Panc1 (cell line): ENCODE data around the gene ANKK1. TPM values are rescaled to one million over a fixed set of nuclear protein-coding genes. Genes with fewer than 3 reads are reported as not detected.

Experiments used
- ATAC-seq: fragments of 200-7000 bp; cut with Tn5 transposase; 2 replicates; pipeline ENCODE4 v1.9.1; 2020; ENCODE audit warnings: mild to moderate bottlenecking, moderate library complexity
- BruUV-seq: library from RNA; stranded (reverse); fragments of 400-500 nt; replicated peaks from 2 replicates; lab custom pipeline; 2021; lab: Mats Ljungman, UMichigan
- CTCF ChIA-PET: fragments of 300-600 bp; sonication (Branson Sonifier 250); formaldehyde crosslinking; loops from one replicate; lab custom pipeline; 2022; ENCODE audit warnings: antibody characterized with exemption; lab: Charles Lee
- POLR2A ChIA-PET: fragments of 300-600 bp; sonication (Branson Sonifier 250); formaldehyde crosslinking; loops from one replicate; lab custom pipeline; 2022; ENCODE audit warnings: antibody characterized with exemption; lab: Charles Lee
- DNase-seq: peaks from one replicate; pipeline ENCODE4 v3.0.0-alpha.2; 2010; ENCODE audit warnings: low read depth, low spot score
- H3K27ac ChIP-seq: 2 replicates; pipeline ENCODE4 v1.5.1; 2011; ENCODE audit warnings: mild to moderate bottlenecking, low read length, inconsistent platforms
- H3K27me3 ChIP-seq: fragments of 200-500 bp; sonication (Bioruptor generic); 2 replicates; pipeline ENCODE4 v1.6.0; 2014; ENCODE audit warnings: low read length, inconsistent platforms; ENCODE audit not compliant: control insufficient read depth, insufficient read depth
- H3K36me3 ChIP-seq: fragments of 200-500 bp; sonication (Bioruptor generic); 2 replicates; pipeline ENCODE4 v1.5.1; 2014; ENCODE audit warnings: inconsistent platforms, mild to moderate bottlenecking, low read length, moderate library complexity; ENCODE audit not compliant: control insufficient read depth, insufficient read depth
- H3K4me1 ChIP-seq: 2 replicates; pipeline ENCODE4 v1.5.1; 2011; ENCODE audit warnings: inconsistent platforms, mild to moderate bottlenecking, low read length, moderate library complexity; ENCODE audit not compliant: control insufficient read depth, insufficient read depth
- H3K4me3 ChIP-seq, 2 experiments: 2 replicates each; pipeline ENCODE4 v1.5.1; 2011 to 2012; ENCODE audit warnings: low read depth in 2 of 2, low read length in 2 of 2, mild to moderate bottlenecking in 2 of 2, inconsistent platforms in 1 of 2, moderate library complexity in 1 of 2
- H3K9me3 ChIP-seq: fragments of 200-500 bp; sonication (Bioruptor generic); 2 replicates; pipeline ENCODE4 v1.5.1; 2014; ENCODE audit warnings: low read depth, mild to moderate bottlenecking, inconsistent platforms, low read length, moderate library complexity; ENCODE audit not compliant: control insufficient read depth, insufficient read depth
- POLR2AphosphoS5 ChIP-seq: IDR thresholded peaks from 2 replicates; pipeline ENCODE4 v1.6.1; 2012; ENCODE audit warnings: mild to moderate bottlenecking, low read depth, low read length, moderate library complexity
- SIN3A ChIP-seq: IDR thresholded peaks from 2 replicates; pipeline ENCODE4 v1.6.1; 2012; ENCODE audit warnings: low read depth, mild to moderate bottlenecking, low read length, moderate library complexity, borderline replicate concordance; ENCODE audit not compliant: insufficient read depth
- TCF7L2 ChIP-seq: IDR thresholded peaks from 2 replicates; pipeline ENCODE4 v1.6.1; 2011; ENCODE audit warnings: mild to moderate bottlenecking, low read depth, low read length, inconsistent platforms
- in situ Hi-C: cut with HindIII; loops from 2 replicates; pipeline ENCODE4 v1.10.0; 2016; ENCODE audit warnings: low sequenced_read_pairs, low pct_unique_long_range_greater_than_20kb
- intact Hi-C: fragments of 100-400 bp; cut with micrococcal nuclease; formaldehyde crosslinking; loops from one replicate; pipeline ENCODE4 v1.10.0; 2022; ENCODE audit not compliant: unreplicated experiment
- total RNA-seq: library from RNA; stranded (reverse); gene quantifications from one replicate; pipeline ENCODE4 v1.2.1, GENCODE V29; 2021; ENCODE audit not compliant: unreplicated experiment
- TF ChIP-seq, protein P1 (sequence below), 2 experiments: IDR thresholded peaks; 2 replicates each; pipeline ENCODE4 v1.6.1; 2011 to 2012; ENCODE audit warnings: low read depth in 2 of 2, control low read depth in 1 of 2, low read length in 1 of 2, mild to moderate bottlenecking in 1 of 2, moderate library complexity in 1 of 2; ENCODE audit not compliant: insufficient read depth in 1 of 2
- TF ChIP-seq, protein P2 (sequence below): fragments of 450-650 bp; IDR thresholded peaks from 2 replicates; pipeline ENCODE4 v1.5.1; 2017; ENCODE audit warnings: mild to moderate bottlenecking

ANKK1 gene
- total RNA-seq, 1 experiment from 2014 or later, result 0.08 TPM

DNA sequence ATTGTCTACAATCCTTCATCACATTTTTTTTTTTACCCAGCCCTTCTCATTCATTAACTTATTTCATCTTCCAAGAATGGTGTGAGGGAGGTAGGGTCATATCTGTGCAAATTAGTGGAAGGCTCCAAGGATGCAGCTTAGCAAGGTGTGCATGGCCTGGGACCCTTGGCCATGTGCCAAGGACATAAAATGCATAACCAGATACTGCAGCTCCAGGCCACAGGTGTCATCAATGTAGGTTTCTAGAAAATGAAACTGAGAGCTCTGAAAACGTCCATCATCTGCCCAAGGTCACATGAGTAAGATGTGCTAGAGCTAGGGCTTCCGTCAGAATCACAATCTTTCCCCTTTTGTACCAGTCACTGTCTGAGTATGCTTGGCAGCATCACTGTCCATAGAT lies 29.8 kb downstream of the ANKK1 start:
- BruUV-seq, result no TSS peak
- TF ChIP-seq, protein P1, sequence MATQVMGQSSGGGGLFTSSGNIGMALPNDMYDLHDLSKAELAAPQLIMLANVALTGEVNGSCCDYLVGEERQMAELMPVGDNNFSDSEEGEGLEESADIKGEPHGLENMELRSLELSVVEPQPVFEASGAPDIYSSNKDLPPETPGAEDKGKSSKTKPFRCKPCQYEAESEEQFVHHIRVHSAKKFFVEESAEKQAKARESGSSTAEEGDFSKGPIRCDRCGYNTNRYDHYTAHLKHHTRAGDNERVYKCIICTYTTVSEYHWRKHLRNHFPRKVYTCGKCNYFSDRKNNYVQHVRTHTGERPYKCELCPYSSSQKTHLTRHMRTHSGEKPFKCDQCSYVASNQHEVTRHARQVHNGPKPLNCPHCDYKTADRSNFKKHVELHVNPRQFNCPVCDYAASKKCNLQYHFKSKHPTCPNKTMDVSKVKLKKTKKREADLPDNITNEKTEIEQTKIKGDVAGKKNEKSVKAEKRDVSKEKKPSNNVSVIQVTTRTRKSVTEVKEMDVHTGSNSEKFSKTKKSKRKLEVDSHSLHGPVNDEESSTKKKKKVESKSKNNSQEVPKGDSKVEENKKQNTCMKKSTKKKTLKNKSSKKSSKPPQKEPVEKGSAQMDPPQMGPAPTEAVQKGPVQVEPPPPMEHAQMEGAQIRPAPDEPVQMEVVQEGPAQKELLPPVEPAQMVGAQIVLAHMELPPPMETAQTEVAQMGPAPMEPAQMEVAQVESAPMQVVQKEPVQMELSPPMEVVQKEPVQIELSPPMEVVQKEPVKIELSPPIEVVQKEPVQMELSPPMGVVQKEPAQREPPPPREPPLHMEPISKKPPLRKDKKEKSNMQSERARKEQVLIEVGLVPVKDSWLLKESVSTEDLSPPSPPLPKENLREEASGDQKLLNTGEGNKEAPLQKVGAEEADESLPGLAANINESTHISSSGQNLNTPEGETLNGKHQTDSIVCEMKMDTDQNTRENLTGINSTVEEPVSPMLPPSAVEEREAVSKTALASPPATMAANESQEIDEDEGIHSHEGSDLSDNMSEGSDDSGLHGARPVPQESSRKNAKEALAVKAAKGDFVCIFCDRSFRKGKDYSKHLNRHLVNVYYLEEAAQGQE (IDR thresholded peaks at IDR 0.05; ENCODE audit: insufficient read depth in 1 of 2, low read depth in 2 of 2, low read length in 1 of 2), result no peak
- TF ChIP-seq POLR2AphosphoS5, result no peak
- TF ChIP-seq, protein P2, sequence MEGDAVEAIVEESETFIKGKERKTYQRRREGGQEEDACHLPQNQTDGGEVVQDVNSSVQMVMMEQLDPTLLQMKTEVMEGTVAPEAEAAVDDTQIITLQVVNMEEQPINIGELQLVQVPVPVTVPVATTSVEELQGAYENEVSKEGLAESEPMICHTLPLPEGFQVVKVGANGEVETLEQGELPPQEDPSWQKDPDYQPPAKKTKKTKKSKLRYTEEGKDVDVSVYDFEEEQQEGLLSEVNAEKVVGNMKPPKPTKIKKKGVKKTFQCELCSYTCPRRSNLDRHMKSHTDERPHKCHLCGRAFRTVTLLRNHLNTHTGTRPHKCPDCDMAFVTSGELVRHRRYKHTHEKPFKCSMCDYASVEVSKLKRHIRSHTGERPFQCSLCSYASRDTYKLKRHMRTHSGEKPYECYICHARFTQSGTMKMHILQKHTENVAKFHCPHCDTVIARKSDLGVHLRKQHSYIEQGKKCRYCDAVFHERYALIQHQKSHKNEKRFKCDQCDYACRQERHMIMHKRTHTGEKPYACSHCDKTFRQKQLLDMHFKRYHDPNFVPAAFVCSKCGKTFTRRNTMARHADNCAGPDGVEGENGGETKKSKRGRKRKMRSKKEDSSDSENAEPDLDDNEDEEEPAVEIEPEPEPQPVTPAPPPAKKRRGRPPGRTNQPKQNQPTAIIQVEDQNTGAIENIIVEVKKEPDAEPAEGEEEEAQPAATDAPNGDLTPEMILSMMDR, result no peak
- no peak for TF ChIP-seq SIN3A
- no peak for TF ChIP-seq TCF7L2
- intact Hi-C loops (no loop called here), in situ Hi-C loops (no loop called here)
- H3K36me3 ChIP-seq, result no peaks in the 10 kb centered on the region
- no peak overlapping the region for H3K4me3 ChIP-seq
- no peaks in the 10 kb centered on the region for H3K9me3 ChIP-seq
- no peak for DNase-seq
- ATAC-seq, result no peak
- ChIA-PET POLR2A (no interaction called here), CTCF (no interaction called here)
- no peaks in the 10 kb centered on the region for H3K4me1 ChIP-seq
- H3K27ac ChIP-seq, result no peak overlapping the region
- no peaks in the 10 kb centered on the region for H3K27me3 ChIP-seq

DNA sequence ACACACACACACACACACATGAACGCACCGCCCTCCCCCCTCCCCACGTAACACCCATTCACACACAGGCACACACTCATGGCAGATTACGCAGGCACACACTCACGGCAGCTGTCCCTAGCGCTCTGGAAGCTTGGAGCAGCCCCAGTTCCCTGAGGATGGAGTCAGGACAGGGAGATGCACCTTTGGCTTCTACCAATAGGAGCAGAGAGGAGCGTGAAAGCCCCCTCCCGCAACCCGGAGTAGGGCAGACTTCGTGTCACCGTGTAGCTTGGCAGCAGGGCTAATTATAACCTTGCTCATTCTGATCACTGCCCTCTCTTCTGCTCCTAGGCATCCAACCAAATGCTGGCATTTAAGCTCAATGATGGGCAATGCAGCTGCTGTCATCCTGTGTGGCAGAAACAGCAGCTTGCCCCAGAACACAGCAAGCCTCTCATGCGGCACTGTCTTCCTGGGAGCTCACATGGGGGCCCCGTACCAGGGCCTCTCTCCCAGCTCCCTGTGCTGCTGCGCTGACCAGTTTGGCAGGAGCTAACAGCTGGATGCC lies 31.9 kb downstream of the ANKK1 start:
- no TSS peak for BruUV-seq
- Histone ChIP-seq H3K27me3 (no peaks in the 10 kb centered on the region), H3K9me3 (no peaks in the 10 kb centered on the region), H3K36me3 (no peaks in the 10 kb centered on the region), H3K27ac (no peak overlapping the region), H3K4me1 (no peaks in the 10 kb centered on the region), H3K4me3 (no peak overlapping the region)
- ATAC-seq (0 out of 2 replicates have a peak, but pooled peaks have one; percentile 20), DNase-seq (no peak)
- in situ Hi-C loops, result no loop called here
- TF ChIP-seq, protein P2, result no peak
- TF ChIP-seq, protein P1 (IDR thresholded peaks at IDR 0.05; ENCODE audit: insufficient read depth in 1 of 2, low read depth in 2 of 2, low read length in 1 of 2), result no peak
- TF ChIP-seq TCF7L2 (no peak), SIN3A (no peak), POLR2AphosphoS5 (no peak)
- ChIA-PET POLR2A (interaction anchor here (0.6 to 0.7 kb wide), 2 partner anchors 9 to 442 kb away, joined by 3 to 4 read pairs; no protein-coding TSS in a partner anchor), CTCF (no interaction called here)
- intact Hi-C loops, result no loop called here
